RWPE1 (cell line): Measurements from ENCODE around the gene CLIC1.

ENCODE experiments used
- CTCF ChIA-PET: fragments of 350-600 bp; sonication (Branson Sonifier 250); formaldehyde crosslinking; extraction: SDS; loops from one replicate; lab custom pipeline; 2021; lab: Yijun Ruan, JAX
- POLR2A ChIA-PET: fragments of 400-600 bp; formaldehyde crosslinking; extraction: SDS; loops from one replicate; lab custom pipeline; 2020; ENCODE audit warnings: antibody characterized with exemption; ENCODE audit not compliant: low non-redundant PET; lab: Yijun Ruan, JAX
- DNase-seq: peaks from one replicate; pipeline ENCODE4 v3.0.0; 2012; ENCODE audit warnings: low spot score
- H3K27ac ChIP-seq: fragments of 450-650 bp; 2 replicates; pipeline ENCODE4 v1.5.1; 2017
- TF ChIP-seq, protein P1 (sequence below): fragments of 450-650 bp; conservative IDR thresholded peaks from 2 replicates; pipeline ENCODE4 v1.5.1; 2017; ENCODE audit warnings: low read depth, mild to moderate bottlenecking

The CLIC1 gene

DNA sequence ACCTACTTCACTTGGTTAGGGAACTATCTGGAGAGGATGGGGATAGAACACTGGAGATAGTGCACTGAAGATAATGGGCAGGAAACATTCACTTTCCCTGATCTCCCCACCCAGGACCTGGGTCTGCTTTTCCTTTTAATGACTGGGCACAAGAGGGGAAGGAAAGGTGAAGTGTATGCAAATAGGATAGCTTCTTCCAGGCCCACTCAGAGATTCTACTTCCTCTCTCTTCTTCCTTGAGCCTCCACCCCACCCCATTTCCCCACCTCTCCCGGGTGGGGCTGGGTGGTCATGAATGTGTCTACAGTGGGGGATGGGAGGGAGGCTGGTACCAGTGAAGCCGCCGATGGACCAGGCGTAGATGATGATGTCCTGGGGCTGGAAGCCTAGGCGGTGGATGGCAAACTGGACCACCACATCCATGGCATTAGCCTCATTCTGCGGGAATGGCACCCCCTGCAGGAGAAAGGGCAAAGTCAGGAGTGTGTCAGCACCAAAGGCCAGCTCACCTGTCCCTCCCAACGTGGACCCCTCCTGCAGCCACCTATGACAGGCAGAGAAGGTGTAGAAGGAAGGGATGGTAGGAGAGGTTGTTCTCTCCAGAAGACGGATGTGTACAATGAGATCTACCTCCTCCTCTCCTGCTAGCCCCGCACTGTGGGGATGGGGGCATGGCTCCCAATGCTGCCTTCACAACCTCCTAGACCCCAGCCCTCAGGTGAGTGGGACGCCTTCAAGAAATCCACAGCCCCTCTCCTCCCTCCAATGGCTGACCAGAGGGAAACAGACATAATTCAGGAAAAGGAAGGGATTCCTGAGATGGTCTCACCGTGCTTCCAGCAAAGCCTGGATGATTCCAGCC is 46.9 kb downstream of the CLIC1 start:
- DNase-seq: no peak
- H3K27ac ChIP-seq: peak overlapping the region; percentile 52
- ChIA-PET POLR2A (no interaction called here), CTCF (interaction anchor here (0.6 kb wide), 1 partner anchor 10 kb away, joined by 3 read pairs; no protein-coding TSS in a partner anchor)
- TF ChIP-seq, protein P1, sequence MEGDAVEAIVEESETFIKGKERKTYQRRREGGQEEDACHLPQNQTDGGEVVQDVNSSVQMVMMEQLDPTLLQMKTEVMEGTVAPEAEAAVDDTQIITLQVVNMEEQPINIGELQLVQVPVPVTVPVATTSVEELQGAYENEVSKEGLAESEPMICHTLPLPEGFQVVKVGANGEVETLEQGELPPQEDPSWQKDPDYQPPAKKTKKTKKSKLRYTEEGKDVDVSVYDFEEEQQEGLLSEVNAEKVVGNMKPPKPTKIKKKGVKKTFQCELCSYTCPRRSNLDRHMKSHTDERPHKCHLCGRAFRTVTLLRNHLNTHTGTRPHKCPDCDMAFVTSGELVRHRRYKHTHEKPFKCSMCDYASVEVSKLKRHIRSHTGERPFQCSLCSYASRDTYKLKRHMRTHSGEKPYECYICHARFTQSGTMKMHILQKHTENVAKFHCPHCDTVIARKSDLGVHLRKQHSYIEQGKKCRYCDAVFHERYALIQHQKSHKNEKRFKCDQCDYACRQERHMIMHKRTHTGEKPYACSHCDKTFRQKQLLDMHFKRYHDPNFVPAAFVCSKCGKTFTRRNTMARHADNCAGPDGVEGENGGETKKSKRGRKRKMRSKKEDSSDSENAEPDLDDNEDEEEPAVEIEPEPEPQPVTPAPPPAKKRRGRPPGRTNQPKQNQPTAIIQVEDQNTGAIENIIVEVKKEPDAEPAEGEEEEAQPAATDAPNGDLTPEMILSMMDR: no peak; the same call in 1 of the 2 replicates

DNA sequence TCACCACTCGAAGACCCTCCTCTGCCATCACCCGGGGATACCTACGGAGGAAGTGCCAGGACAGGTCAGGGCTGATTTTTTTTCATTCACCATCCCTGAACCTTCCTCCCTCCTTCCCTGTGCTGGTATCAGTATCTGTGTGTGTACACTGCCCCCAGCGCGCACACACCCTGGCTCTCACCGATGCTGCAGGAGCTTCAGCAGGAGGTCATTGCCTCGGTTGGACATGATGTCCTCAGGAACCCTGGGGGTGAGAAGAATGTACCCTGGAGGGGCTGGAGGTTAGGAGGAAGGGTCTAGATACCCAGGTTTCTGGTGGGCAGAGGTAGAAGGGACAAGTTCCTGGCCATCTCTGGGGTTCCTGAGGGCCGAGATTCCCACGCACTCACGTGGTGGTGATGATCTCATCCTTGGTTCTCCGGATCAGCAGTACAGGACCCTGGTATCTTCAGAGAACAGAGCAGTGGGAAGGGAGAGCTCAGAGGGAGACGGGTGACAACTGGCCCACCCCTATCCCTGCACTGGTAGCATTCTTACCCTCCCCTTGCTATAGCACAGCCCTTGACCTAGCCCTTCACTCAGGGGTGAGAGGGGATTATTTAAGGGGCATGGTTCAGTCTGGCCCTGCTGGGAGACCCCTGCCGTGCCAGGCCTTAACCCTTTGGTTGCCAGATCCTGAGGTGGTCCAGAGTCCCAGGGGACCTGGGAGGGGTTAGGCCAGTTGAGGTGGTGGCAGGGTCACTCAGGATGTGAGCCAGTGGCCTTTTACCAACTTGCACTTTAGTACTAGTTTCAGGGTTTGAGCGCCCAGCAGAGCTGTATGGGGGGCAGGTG is 48.3 kb downstream of the CLIC1 start:
- TF ChIP-seq, protein P1: no peak
- H3K27ac ChIP-seq: peak overlapping the region; percentile 5
- CTCF ChIA-PET: no interaction called here
- POLR2A ChIA-PET: interaction anchor here (0.6 kb wide), 1 partner anchor 292 kb away, joined by 5 read pairs; no protein-coding TSS in a partner anchor
- no peak for DNase-seq

DNA sequence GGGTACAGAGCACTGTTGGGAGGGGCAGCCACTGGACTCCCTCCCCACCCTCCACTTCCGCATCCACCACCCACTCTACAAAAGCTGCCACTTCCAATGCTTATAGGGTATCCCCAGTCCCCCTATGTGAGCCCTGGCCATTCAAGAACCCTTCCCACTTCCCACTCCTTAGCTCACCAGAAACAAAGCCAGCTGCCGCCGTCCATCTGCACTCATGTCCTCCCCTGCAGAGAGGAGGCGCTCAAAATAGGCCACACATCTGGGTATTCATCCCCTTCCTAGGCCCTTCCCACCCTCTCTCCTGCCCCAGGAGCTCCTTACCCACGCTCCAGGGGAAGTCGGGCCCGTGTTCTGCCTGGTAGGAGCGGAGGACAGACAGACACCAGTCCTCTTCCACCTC is 49.0 kb downstream of the CLIC1 start:
- TF ChIP-seq, protein P1: no peak
- no peak for DNase-seq
- POLR2A ChIA-PET: interaction anchor here (0.6 kb wide), 1 partner anchor 293 kb away, joined by 5 read pairs; no protein-coding TSS in a partner anchor
- H3K27ac ChIP-seq: peak overlapping the region; percentile 5; the same call in 1 of the 2 replicates
- CTCF ChIA-PET: no interaction called here

GRCh38 chr6:31686483-31686882 is 49.8 kb downstream of the CLIC1 start:
- ChIA-PET POLR2A (no interaction called here), CTCF (no interaction called here)
- peak overlapping the region; percentile 20; the same call in 1 of the 2 replicates for H3K27ac ChIP-seq
- TF ChIP-seq, protein P1: no peak
- DNase-seq: no peak

GRCh38 chr6:31683591-31683990 is 52.7 kb downstream of the CLIC1 start:
- H3K27ac ChIP-seq: peak overlapping the region; percentile 36
- no peak for DNase-seq
- ChIA-PET CTCF (no interaction called here), POLR2A (no interaction called here)
- TF ChIP-seq, protein P1: no peak

DNA sequence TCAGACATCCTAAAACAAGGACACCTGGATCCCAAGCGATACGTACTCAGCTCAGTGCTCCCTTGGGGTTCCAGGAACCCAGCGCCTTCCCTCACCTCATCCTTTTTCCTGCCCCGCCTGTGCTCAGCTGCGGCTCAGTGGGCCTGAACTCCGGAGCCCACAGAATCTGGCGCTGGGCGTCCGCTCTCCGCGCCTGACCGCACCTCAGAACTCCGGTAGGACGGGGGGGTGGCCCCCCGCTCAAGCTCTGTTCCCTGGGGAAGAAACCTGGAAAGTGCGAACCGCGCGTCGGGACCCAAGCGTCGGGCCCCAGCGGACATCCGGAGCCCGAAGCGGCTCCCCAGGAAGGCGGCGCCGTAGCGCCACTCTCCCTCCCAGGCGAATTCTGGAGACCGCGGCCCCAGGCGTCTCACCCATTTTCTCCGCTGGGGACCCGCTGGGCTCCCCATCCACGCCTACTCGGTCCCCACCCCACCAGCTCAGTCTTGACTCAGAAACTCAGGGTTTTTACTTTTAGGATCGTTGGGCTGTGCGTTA is 55.1 kb downstream of the CLIC1 start:
- peak; percentile 43 for DNase-seq
- ChIA-PET POLR2A (interaction anchor here (0.7 kb wide), 1 partner anchor 179 kb away, joined by 3 read pairs; no protein-coding TSS in a partner anchor), CTCF (interaction anchor here (0.6 to 1.4 kb wide), 9 partner anchors 10 to 243 kb away, joined by 3 to 8 read pairs (median 4); no protein-coding TSS in a partner anchor)
- peak overlapping the region; percentile 82 for H3K27ac ChIP-seq
- TF ChIP-seq, protein P1: no peak
